ENCODE results near the gene SIRT2. TPM values are rescaled to one million over a fixed set of nuclear protein-coding genes. Genes with fewer than 3 reads are reported as not detected.

Gene SIRT2
- total RNA-seq, 1 experiment from 2014 or later: 8.4 TPM

GRCh38 chr19:38845374-38846024, 53.9 kb downstream of the SIRT2 start:
- Histone ChIP-seq H3K79me2 (ENCODE audit: insufficient read depth, low read length) (peaks cover 18% of the 10 kb centered on the region), H4K20me1 (ENCODE audit: control insufficient read depth, insufficient read depth, insufficient read length) (peaks cover 4% of the 10 kb centered on the region)
- H3K4me1 Mint-ChIP-seq: peaks cover 20 to 23% of the 10 kb centered on the region in 2 experiments

More at GRCh38 chr19:38845374-38846024, 53.9 kb downstream of the SIRT2 start:
- no peak overlapping the region for H3K9ac ChIP-seq (ENCODE audit: extremely low read depth, insufficient read length, low read length)
- no peak overlapping the region; a peak in 1 of 5 replicates for H3K4me3 Mint-ChIP-seq
- H2AFZ ChIP-seq (ENCODE audit: low read length): no peak overlapping the region
- H2AK5ac ChIP-seq (ENCODE audit: insufficient read length, low read length): no peak overlapping the region
- no peak overlapping the region for H4K91ac ChIP-seq (ENCODE audit: insufficient read length, low read depth, low read length)
- TF ChIP-seq CTCF (conservative IDR thresholded peaks at IDR 0.05): no peak
- H2BK5ac ChIP-seq (ENCODE audit: insufficient read length, low read length): no peak overlapping the region
- H3K9me3 ChIP-seq (ENCODE audit: control insufficient read depth, low read depth, low read length): no peaks in the 10 kb centered on the region
- H3K27me3 ChIP-seq (ENCODE audit: insufficient read depth, low read length): no peaks in the 10 kb centered on the region
- H3K4me1 ChIP-seq (ENCODE audit: insufficient read depth, low read length): no peaks in the 10 kb centered on the region
- H2BK20ac ChIP-seq (ENCODE audit: low read depth, low read length, poor library complexity, severe bottlenecking): no peak overlapping the region
- no peak overlapping the region for H3K14ac ChIP-seq (ENCODE audit: insufficient read depth, low read length)
- H3K23ac ChIP-seq (ENCODE audit: insufficient read length, low read depth, low read length): no peak overlapping the region
- H3K56ac ChIP-seq (ENCODE audit: insufficient read length, low read depth, low read length): no peak overlapping the region
- peaks cover 3% of the 10 kb centered on the region; the same call in 1 of the 2 replicates for H3K27me3 Mint-ChIP-seq (ENCODE audit: low read depth)
- H2BK12ac ChIP-seq (ENCODE audit: insufficient read length, low read depth, low read length): no peak overlapping the region
- no peak overlapping the region for H3K4me2 ChIP-seq (ENCODE audit: insufficient read depth, insufficient read length, low read length)
- no peak overlapping the region for H2BK120ac ChIP-seq (ENCODE audit: low read depth, low read length, poor library complexity, severe bottlenecking)
- peaks cover 79 to 86% (median 86%) of the 10 kb centered on the region in 3 experiments for H3K36me3 Mint-ChIP-seq (ENCODE audit: insufficient read depth in 1 of 3, low read depth in 3 of 3)
- no peak for DNase-seq
- H3K4ac ChIP-seq (ENCODE audit: low read depth, low read length): no peak overlapping the region
- H4K5ac ChIP-seq (ENCODE audit: insufficient read length, low read depth, low read length): no peak overlapping the region
- peaks cover 8% of the 10 kb centered on the region for H3K23me2 ChIP-seq (ENCODE audit: insufficient read length, low read depth, low read length, poor library complexity, severe bottlenecking)
- WGBS (ENCODE audit: extremely low coverage, insufficient read length, low lambda C conversion rate): no CpG with 5 or more reads among the region's 14 CpGs
- H3K27ac Mint-ChIP-seq: peak overlapping the region; percentile 77 to 90 (median 87)
- H2BK15ac ChIP-seq (ENCODE audit: low read depth, low read length): no peak overlapping the region
- H3K9me3 Mint-ChIP-seq: no peaks in the 10 kb centered on the region; a peak in 1 of 5 replicates
- no peak overlapping the region for H3K18ac ChIP-seq (ENCODE audit: insufficient read length, low read depth, low read length)
- H3T11ph ChIP-seq (ENCODE audit: low read length): no peak overlapping the region
- no peak overlapping the region for H4K8ac ChIP-seq (replicated peaks; ENCODE audit: insufficient read length, low read depth, low read length)
- no peak overlapping the region for H3K27ac ChIP-seq (ENCODE audit: insufficient read length, low read depth, low read length)
- H3K79me1 ChIP-seq (ENCODE audit: insufficient read depth, low read depth, low read length, poor library complexity, severe bottlenecking): peaks cover 8% of the 10 kb centered on the region

All from H9 (cell line).